GM13977 (cell line): ENCODE results near the gene ASB14.

ENCODE experiments used
- DNase-seq: peaks from one replicate; pipeline ENCODE4 v3.0.0; 2012; ENCODE audit warnings: low spot score
- CTCF ChIP-seq: IDR thresholded peaks from 2 replicates; pipeline ENCODE4 v1.5.1; 2012; ENCODE audit warnings: mild to moderate bottlenecking, control low read depth; ENCODE audit not compliant: insufficient read depth; ENCODE audit errors: extremely low read depth, missing control alignments
- in situ Hi-C: fragments of 300-500 bp; cut with MboI; formaldehyde crosslinking; loops from one replicate; pipeline ENCODE4 v1.12.0; 2022; ENCODE audit warnings: low sequenced_read_pairs, low pct_unique_long_range_greater_than_20kb, mixed read lengths, inconsistent platforms; ENCODE audit not compliant: unreplicated experiment

Gene ASB14

GRCh38 chr3:57261119-57261518 lies 31.4 kb downstream of the ASB14 start:
- in situ Hi-C loops: no loop called here
- no peak for TF ChIP-seq CTCF
- no peak for DNase-seq

GRCh38 chr3:57257678-57258077 lies 34.8 kb downstream of the ASB14 start:
- in situ Hi-C loops: no loop called here
- no peak for DNase-seq
- no peak for TF ChIP-seq CTCF

GRCh38 chr3:57256844-57257243 lies 35.6 kb downstream of the ASB14 start:
- no peak for DNase-seq
- TF ChIP-seq CTCF: no peak
- in situ Hi-C loops: no loop called here

GRCh38 chr3:57252404-57252803 lies 40.1 kb downstream of the ASB14 start:
- in situ Hi-C loops: no loop called here
- DNase-seq: no peak
- no peak for TF ChIP-seq CTCF

GRCh38 chr3:57244946-57245345 lies 47.5 kb downstream of the ASB14 start:
- TF ChIP-seq CTCF: no peak
- in situ Hi-C loops: no loop called here
- DNase-seq: no peak

GRCh38 chr3:57234613-57235575 lies 57.6 kb downstream of the ASB14 start:
- TF ChIP-seq CTCF: no peak
- peak; percentile 49 for DNase-seq
- in situ Hi-C loops: no loop called here

GRCh38 chr3:57233799-57234198 lies 58.7 kb downstream of the ASB14 start:
- in situ Hi-C loops: no loop called here
- TF ChIP-seq CTCF: no peak
- DNase-seq: no peak
